Activated T-cell treated with anti-CD3 and anti-CD28 coated beads, Interleukin-2, amount 50 U/mL, for 48 hours (primary cell): Measurements from ENCODE around the gene DIAPH3.
A peak's percentile ranks its signal among the peaks of the same experiment; 100 is the strongest.

Source experiments
- DNase-seq, 2 experiments: peaks; one replicate each; pipeline ENCODE4 v3.0.0-alpha.2; 2020

DIAPH3 gene

GRCh38 chr13:59755632-59756290 is 408.0 kb downstream of the DIAPH3 start:
- DNase-seq = no peak

- no peak for DNase-seq
These were observed 409.3 kb downstream of the DIAPH3 start for GRCh38 chr13:59754411-59754810.

- DNase-seq = no peak
These were observed 412.9 kb downstream of the DIAPH3 start for GRCh38 chr13:59750860-59751259.

GRCh38 chr13:59748046-59748445 is 415.7 kb downstream of the DIAPH3 start:
- no peak for DNase-seq

DNA sequence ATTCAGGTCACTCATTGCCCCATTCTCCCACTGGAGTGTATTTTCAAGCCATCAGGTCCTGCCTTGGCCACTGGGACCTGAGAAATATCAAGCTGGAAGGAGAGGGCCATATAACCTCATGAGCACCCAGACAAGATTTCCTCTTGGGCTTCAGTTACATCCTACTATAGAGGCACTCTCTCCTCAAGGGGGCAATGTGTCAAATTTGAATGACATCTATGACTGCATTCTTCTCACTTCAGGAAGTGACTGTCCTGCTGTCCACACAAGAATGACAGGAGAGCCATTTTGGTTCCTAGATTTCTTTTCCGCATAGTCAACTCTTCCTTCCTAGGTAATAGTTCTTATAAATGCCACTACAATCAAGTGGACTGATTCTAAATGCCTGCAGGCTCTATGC is 416.2 kb downstream of the DIAPH3 start:
- no peak for DNase-seq

GRCh38 chr13:59746291-59746962 is 417.3 kb downstream of the DIAPH3 start:
- peak in 1 of 2 experiments; percentile 22 for DNase-seq

DNA sequence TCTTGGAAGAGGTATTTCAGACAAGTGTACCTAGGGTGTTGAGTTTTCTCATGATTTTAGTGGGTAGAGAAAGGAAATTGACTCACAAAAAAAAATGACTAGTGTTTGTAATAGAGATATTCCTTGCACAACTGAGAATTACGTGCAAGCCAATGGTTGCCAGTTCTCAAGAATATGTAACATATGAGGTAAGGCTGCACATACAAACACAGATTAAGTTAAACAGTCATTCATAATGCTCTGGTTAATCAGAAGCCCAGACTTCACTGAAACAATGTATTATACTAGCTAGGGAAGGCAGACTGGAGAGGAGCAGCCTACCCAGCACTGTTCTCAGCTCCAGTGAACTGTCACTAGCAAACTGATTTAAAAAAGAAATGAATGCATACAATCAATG is 418.3 kb downstream of the DIAPH3 start:
- DNase-seq = no peak

DNA sequence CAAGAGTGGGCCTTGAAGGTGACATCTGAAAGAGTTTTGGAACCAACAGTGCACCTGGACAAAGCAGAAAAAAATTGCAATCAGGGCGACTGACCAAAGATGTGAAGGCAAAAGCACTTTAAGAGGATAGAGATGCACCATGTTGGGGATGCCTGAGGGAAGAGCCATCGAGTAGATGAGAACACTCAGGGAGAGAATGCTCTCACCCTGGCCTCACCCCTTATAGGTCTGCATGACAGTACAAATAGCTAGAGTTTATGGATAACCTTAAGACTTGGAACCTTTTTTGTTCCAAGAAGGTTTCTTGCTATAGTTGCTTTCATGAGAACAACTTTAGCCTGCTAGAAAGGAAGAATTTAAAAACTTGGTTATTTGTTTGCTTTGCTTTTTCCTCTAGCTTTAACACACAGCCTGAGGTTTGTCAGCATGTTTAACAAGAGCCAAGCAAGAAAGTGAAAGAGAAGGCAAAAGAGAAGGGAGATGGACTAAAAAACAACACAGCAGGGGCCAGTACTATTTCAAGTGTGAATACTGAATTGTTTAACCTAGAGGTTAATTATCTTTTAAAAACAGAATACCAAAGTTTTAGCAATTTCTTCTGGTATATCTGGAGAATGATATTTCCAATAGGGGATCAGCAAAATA is 418.9 kb downstream of the DIAPH3 start:
- DNase-seq = no peak

- DNase-seq = no peak
These were observed 420.5 kb downstream of the DIAPH3 start for GRCh38 chr13:59743195-59743594.

GRCh38 chr13:59742467-59742866 is 421.3 kb downstream of the DIAPH3 start:
- DNase-seq = no peak

DNA sequence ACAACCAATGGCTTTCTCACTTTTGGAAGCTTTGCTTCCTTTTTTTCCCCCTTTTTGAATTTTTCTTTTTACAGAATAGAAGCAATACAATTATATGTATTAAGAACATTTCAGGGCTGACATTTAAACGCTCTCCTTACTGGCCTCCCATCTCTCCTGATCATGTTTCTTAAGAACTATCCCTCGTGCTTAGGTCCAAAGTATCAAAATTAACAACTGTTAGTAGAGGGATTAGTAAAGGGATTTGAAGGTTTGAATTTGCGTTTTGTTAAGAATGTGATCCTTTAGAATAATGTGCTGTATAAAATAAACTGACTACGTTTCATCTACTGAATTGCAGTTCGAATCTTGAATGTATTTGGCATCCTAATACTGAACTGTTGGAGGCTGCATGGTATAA is 424.8 kb downstream of the DIAPH3 start:
- no peak for DNase-seq

DNA sequence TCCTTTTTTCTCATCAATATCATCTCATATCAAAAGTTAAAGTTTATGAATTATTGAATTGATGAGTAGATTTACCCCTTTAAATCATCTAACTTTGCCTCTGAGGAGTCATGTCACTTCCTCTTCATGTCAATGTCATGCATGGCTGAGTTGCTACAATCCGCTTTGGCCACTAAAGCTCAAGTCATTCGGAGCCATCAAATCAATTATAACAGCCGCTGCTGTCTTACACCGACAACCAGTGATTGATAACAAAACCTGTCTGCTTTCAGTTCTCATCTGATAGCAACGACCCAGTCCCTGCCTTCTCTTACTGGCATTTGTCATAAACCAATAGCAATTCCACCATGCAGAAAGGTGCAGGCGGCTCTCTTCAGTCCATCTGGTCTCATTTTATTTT is 429.3 kb downstream of the DIAPH3 start:
- DNase-seq = no peak

- DNase-seq = no peak
These were observed 430.0 kb downstream of the DIAPH3 start for GRCh38 chr13:59733744-59734143.

- DNase-seq = no peak
These were observed 433.7 kb downstream of the DIAPH3 start for GRCh38 chr13:59730026-59730425.

DNA sequence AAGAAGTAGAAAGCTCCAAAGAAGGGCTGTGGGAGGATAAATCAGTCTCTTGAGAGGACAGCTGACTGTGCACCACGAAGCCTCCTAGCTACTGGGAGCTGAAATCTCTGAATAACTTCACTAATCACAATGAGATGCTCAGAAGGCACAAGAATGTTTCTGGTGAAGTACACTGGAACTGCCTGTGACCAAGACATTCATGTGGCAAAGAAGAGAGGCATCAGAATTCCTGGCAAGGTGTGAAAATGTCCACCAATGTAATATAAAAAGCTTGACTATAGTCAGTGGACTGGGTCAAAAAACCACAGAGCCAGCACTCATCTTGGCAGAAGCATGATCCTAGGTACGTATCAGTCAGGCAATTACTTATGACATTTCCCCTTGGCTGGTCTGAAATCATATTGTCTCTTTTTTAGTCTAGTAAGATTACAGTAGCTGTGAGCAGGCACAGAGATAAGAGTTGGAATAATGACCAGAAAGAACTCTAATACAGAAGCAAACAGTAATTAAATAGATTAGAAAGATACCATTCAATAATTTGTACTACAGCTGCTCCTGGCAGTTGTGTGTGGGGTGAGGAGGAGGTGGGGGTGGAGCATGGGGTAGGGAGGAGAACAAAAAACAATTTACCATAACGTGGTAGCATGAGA is 434.7 kb downstream of the DIAPH3 start:
- no peak for DNase-seq

DNA sequence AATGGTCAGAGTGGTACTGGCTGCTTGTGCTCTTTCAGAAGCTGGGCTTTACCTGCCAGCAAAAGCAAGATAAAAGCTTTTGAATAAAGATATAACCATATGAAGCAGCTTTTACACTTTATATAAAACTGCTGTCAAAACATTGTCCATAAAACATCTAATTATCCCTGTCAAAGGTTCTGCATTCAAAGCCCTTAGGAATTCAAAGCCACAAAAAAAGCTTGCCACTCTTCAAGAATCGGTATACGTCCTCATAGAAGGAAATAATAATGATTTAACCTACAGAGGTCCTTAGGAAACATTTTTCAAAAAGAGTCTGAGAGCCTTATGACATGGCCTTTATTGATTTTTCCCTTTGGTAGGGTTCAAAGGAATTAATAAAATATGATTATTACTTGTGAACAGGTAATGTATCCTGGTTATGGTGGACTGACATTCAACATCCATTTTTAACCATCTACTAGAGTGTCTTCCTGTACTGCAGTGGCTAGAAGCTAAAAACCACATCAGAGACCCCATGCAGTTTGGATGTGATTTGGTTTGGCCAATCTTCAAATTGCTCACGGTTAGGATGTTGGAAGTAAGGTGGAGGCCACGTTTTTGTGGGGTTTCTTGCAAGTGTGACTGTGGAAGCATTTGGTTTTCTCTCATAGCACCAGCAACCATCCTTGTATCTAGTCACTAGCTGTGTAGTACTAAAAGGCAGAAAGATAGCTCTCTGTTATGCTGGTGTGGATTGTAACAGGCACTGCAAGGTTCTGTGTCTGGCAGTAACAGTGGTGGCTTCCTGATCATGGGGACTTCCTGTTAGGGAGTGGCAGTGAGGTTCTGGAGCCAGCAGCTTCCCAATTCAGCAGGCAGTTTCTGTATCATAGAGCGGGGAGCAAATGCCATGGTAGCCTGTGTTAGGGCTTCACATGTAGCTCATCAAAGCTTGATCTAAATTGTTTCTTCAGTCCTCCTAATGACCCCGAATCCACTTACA is 441.5 kb downstream of the DIAPH3 start:
- no peak for DNase-seq

GRCh38 chr13:59715611-59716010 is 448.1 kb downstream of the DIAPH3 start:
- no peak for DNase-seq

DNA sequence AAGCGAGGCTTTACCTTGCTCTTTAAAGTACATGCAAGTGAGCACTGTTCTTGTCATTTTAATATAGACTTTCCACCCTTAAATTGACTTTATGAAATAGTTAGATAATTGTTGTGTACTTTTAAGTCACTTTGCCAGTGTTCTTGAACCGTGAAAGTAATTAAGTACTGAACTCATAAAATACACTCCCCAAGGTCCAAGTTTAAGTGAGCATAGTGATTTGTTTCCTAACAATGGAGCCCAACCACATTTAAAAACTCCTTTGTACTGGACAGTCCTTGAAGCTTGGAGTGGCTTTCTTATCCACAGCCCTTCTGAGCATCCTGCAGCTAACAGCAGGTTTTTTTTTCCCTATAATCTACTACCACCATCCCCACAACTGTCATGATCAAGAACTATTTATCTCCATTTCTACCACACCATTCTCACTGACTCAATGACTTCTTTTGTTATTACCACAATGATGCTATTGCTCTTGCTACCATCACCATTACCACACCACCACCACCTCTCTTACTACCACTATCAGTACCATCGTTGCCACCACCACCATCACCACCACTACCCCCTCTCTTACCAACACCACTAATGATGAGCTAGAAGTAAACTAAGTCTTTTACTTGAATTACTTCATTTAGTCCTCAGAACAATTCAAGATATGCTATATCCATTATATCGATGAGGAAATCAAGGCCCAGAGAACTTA is 452.6 kb downstream of the DIAPH3 start:
- DNase-seq = no peak

DNA sequence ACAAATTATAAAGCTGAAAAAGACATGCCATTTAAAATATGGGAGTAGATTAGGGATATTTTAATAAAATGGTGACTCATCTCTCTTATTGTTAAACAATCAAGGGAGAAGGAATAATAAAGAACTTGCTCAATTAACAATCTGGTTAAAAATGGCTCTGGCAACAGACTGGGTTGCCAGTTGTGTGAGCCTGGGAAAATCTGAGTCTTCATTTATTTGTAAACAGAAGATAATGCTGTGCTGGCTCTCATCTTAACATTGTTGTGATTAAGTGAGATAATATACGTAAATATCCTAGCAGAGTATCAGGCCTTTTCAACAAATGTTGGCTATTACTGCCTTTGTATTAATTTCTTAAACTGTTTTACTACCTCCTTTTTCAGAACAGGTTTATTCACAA is 453.3 kb downstream of the DIAPH3 start:
- DNase-seq = no peak

- no peak for DNase-seq
These were observed 457.4 kb downstream of the DIAPH3 start for GRCh38 chr13:59706101-59706976.

DNA sequence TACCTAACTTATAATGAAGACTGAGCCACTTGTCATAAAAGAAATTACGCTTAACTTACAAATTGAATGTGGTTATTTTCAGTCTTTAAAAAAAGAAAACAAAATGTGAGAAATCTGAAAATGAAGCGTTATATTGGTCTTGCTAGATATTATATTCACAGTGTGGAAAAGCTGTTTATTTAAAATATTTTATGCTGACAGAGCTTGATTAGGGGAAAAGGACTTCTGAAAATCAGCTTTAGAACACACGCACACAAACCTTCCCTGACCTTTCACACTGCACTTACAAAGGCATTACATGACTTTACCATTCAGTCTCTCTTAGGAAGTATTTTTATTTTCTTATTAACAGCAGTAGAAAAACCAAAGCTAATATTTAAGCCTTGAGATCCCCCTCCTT is 461.5 kb downstream of the DIAPH3 start:
- DNase-seq = no peak
